AG04450 (cell line): ENCODE results near the gene TAF9. TPM values are rescaled to one million over a fixed set of nuclear protein-coding genes. Genes with fewer than 3 reads are reported as not detected.

Source experiments
- CTCF ChIA-PET: fragments of 300-600, 350-600 bp; formaldehyde crosslinking; extraction: SDS; loops from one replicate; lab custom pipeline; 2022; ENCODE audit warnings: antibody characterized with exemption, inconsistent platforms; lab: Charles Lee
- POLR2A ChIA-PET: fragments of 350-600 bp; formaldehyde crosslinking; extraction: SDS; loops from one replicate; lab custom pipeline; 2021; ENCODE audit warnings: antibody characterized with exemption, inconsistent platforms; lab: Yijun Ruan, JAX
- DNase-seq: peaks from one replicate; pipeline ENCODE4 v3.0.0-alpha.2; 2011; ENCODE audit warnings: low read depth, low spot score
- H3K27ac ChIP-seq: one replicate; pipeline ENCODE4 v1.5.1; 2012; ENCODE audit warnings: low read depth, low read length, control low read depth
- H3K27me3 ChIP-seq: one replicate; pipeline ENCODE4 v1.6.0; 2012; ENCODE audit warnings: low read length; ENCODE audit not compliant: control insufficient read depth, insufficient read depth
- H3K4me3 ChIP-seq: 2 replicates; pipeline ENCODE4 v1.5.1; 2011; ENCODE audit warnings: mild to moderate bottlenecking, low read depth, low read length, control low read depth
- H3K9me3 ChIP-seq: 2 replicates; pipeline ENCODE4 v1.5.1; 2012; ENCODE audit warnings: low read length; ENCODE audit not compliant: control insufficient read depth, insufficient read depth
- CTCF ChIP-seq: IDR thresholded peaks from 2 replicates; pipeline ENCODE4 v1.5.1; 2011; ENCODE audit warnings: low read depth, low read length, control low read depth, inconsistent platforms
- polyA plus RNA-seq: library from polyadenylated mRNA; depleted of rRNA; stranded (reverse); fragments of >200 nt; gene quantifications from 2 replicates; pipeline ENCODE4 v1.2.3, GENCODE V29; 2011

The TAF9 gene
- polyA plus RNA-seq, 1 experiment, result 207 TPM

- DNase-seq, result no peak
- Histone ChIP-seq H3K9me3 (no peaks in the 10 kb centered on the region), H3K27me3 (no peaks in the 10 kb centered on the region), H3K27ac (no peak overlapping the region), H3K4me3 (peak overlapping the region; percentile 55)
- TF ChIP-seq CTCF, result no peak
- ChIA-PET POLR2A (no interaction called here), CTCF (no interaction called here)
These were observed 46.3 kb upstream of the TAF9 start for GRCh38 chr5:69415584-69415958.

- no peaks in the 10 kb centered on the region for H3K27me3 ChIP-seq
- peak within 1 kb of the TSS; percentile 55 for H3K4me3 ChIP-seq
- H3K9me3 ChIP-seq, result no peaks in the 10 kb centered on the region
- no peak within 1 kb of the TSS for H3K27ac ChIP-seq
- TF ChIP-seq CTCF, result peak; percentile 33; the same call in 1 of the 2 replicates
- DNase-seq, result no peak
- POLR2A ChIA-PET, result no interaction called here
- CTCF ChIA-PET, result no interaction called here
These were observed 45.7 kb upstream of the TAF9 start, which contains the start of gene MARVELD2 for GRCh38 chr5:69414885-69415583. Gene MARVELD2 (plus strand): TSS chr5:69415116. CDS start chr5:69419386, 4,270 bp downstream.

GRCh38 chr5:69404659-69405330 lies 35.5 kb upstream of the TAF9 start:
- H3K9me3 ChIP-seq, result no peaks in the 10 kb centered on the region
- POLR2A ChIA-PET, result interaction anchor here (0.7 kb wide), 1 partner anchor 197 kb away, joined by 4 read pairs; no protein-coding TSS in a partner anchor
- H3K27me3 ChIP-seq, result no peaks in the 10 kb centered on the region
- CTCF ChIA-PET, result interaction anchor here (2.0 kb wide), 1 partner anchor 311 kb away, joined by 6 read pairs; the partner anchor contains the start of gene SLC30A5
- no peak overlapping the region for H3K4me3 ChIP-seq
- H3K27ac ChIP-seq, result no peak overlapping the region
- no peak for DNase-seq
- no peak for TF ChIP-seq CTCF

GRCh38 chr5:69378376-69378775 lies 9.1 kb upstream of the TAF9 start:
- Histone ChIP-seq H3K27me3 (no peaks in the 10 kb centered on the region), H3K4me3 (no peak overlapping the region), H3K9me3 (no peaks in the 10 kb centered on the region), H3K27ac (no peak overlapping the region)
- POLR2A ChIA-PET, result no interaction called here
- no peak for DNase-seq
- no peak for TF ChIP-seq CTCF
- CTCF ChIA-PET, result no interaction called here

GRCh38 chr5:69374911-69375446 lies 5.7 kb upstream of the TAF9 start:
- H3K27me3 ChIP-seq, result no peaks in the 10 kb centered on the region
- ChIA-PET CTCF (no interaction called here), POLR2A (no interaction called here)
- H3K9me3 ChIP-seq, result no peaks in the 10 kb centered on the region
- no peak for DNase-seq
- H3K27ac ChIP-seq, result no peak overlapping the region
- no peak overlapping the region for H3K4me3 ChIP-seq
- no peak for TF ChIP-seq CTCF
